Transverse colon (tissue), 4 donors: Measurements from ENCODE around the gene THEMIS2. TPM values are rescaled to one million over a fixed set of nuclear protein-coding genes. Genes with fewer than 3 reads are reported as not detected.
A peak's percentile ranks its signal among the peaks of the same experiment; 100 is the strongest.

Experiments used
- DNase-seq: peaks from one replicate; pipeline ENCODE4 v3.0.0-alpha.2; 2019
- H3K27ac ChIP-seq, 4 donors: fragments of 200-600 bp; sonication (generic); 2 replicates each; pipeline ENCODE4 v1.5.1; 2016 to 2018; ENCODE audit warnings: inconsistent platforms in 4 of 4
- H3K27me3 ChIP-seq: fragments of 200-600 bp; sonication (generic); 2 replicates; pipeline ENCODE4 v1.5.1; 2017; ENCODE audit warnings: inconsistent platforms
- H3K36me3 ChIP-seq, 4 donors: fragments of 200-600 bp; sonication (generic); 2 replicates each; pipeline ENCODE4 v1.5.1; 2017 to 2019; ENCODE audit warnings: inconsistent platforms in 4 of 4
- H3K4me1 ChIP-seq, 4 donors: fragments of 200-600 bp; sonication (generic); 2 replicates each; pipeline ENCODE4 v1.5.1; 2017 to 2020; ENCODE audit warnings: inconsistent platforms in 4 of 4
- H3K4me3 ChIP-seq, 4 donors: fragments of 200-600 bp; sonication (generic); 1 replicate in 1 of 4; 2 replicates in 3 of 4; pipeline versions ENCODE4 v1.5.1 to v1.6.1; 2017 to 2019; ENCODE audit warnings: inconsistent platforms in 4 of 4
- H3K9me3 ChIP-seq, 2 donors: fragments of 200-600 bp; sonication (generic); 2 replicates each; pipeline ENCODE4 v1.5.1; 2017 to 2019; ENCODE audit warnings: inconsistent platforms in 2 of 2
- EP300 ChIP-seq: sonication (generic); formaldehyde crosslinking; IDR thresholded peaks from one replicate; pipeline ENCODE4 v1.6.1; 2017; ENCODE audit warnings: antibody characterized with exemption, low read depth
- POLR2A ChIP-seq: fragments of 450-650 bp; IDR thresholded peaks from one replicate; pipeline ENCODE4 v1.6.1; 2016; ENCODE audit warnings: antibody characterized with exemption, mild to moderate bottlenecking, moderate library complexity
- POLR2AphosphoS5 ChIP-seq, 3 donors: sonication (generic); formaldehyde crosslinking; IDR thresholded peaks; one replicate each; pipeline ENCODE4 v1.6.1; 2016; ENCODE audit warnings: antibody characterized with exemption in 3 of 3
- WGBS, 2 donors: methylation state at CpG; one replicate each; pipeline ENCODE4 v1.1.5; 2018; ENCODE audit warnings: low coverage in 1 of 2; 5-methylcytosine and 5-hydroxymethylcytosine counted together
- in situ Hi-C, 4 donors: fragments of 200-750 bp; cut with MboI; loops; one replicate each; pipeline versions ENCODE4 v1.15.0 to v1.15.1; 2017; ENCODE audit warnings: low sequenced_read_pairs in 3 of 4, low pct_ligation_motif_present in 1 of 4, low pct_unique_long_range_greater_than_20kb in 1 of 4
- intact Hi-C: fragments of 100-400 bp; cut with DNase I; formaldehyde crosslinking; loops from one replicate; pipeline ENCODE4 v1.15.1; 2023; ENCODE audit warnings: low total_unique reads
- total RNA-seq, 4 donors: library from RNA; depleted of rRNA; stranded (reverse); fragments of >200 nt; gene quantifications; one replicate each; pipeline ENCODE4 v1.1.0, GENCODE V29; 2016
- TF ChIP-seq, protein P1 (sequence below), 5 experiments: fragments of 200-600 bp in 3 of 5; fragments of 450-650 bp in 2 of 5; sonication (generic) in 3 of 5; IDR thresholded peaks; 1 replicate in 2 of 5; 2 replicates in 3 of 5; pipeline ENCODE4 v1.5.1; 2016 to 2017; ENCODE audit warnings: antibody characterized with exemption in 5 of 5, inconsistent platforms in 3 of 5, mild to moderate bottlenecking in 2 of 5, moderate library complexity in 1 of 5

THEMIS2 gene
- total RNA-seq, 4 donors from 2014 or later: 1.00 to 27.9 (median 18.6) TPM

DNA sequence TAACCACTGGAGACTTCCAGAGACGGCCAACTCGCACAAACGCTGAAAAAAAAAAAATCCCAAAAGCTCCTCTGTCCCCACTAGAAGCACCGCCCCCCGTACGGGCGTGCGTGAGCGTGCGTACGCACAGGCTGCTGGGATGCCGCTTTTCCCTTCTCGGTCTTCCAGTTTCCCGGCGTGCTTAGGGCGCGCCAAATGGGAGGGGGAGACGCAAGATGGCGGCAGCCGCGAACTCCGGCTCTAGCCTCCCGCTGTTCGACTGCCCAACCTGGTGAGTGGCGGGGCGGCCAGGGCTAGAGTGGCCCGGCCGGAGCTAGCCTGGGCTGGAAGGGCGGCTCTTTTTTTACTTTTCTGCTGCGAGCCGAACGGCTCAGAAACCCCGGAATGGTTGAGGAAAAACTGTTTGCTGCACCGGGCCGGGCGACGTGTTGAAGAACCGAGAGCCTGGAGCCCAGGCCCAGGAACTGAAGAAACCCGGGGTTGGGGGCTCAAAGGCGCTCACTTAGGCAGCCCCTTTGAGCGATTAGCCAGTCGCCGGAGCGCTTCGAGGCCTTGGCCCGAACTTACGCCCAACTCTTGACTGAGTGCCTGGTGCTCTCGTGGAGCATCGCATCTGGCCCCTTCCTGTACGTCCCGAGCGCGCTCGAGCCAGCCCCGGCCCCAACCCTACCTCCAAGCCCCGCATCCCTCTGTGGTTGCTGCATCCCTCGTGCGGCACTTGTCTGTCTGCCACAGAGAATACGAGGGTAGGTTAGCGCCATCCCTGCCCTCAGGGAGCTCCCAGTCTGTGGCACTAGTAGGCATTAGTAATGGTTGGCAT lies 41.5 kb upstream of the THEMIS2 start, which contains the start of gene PPP1R8:
PPP1R8 (plus strand) TSS at position 162 of the 820 bp plus-strand sequence; CDS start at position 216, 54 bp downstream.
- in situ Hi-C loops: no loop called here
- H3K9me3 ChIP-seq: no peaks in the 10 kb centered on the region
- peak within 1 kb of the TSS; percentile 89 to 96 (median 92) for H3K27ac ChIP-seq
- no peaks in the 10 kb centered on the region for H3K27me3 ChIP-seq
- TF ChIP-seq POLR2A (peak; percentile 84), EP300 (no peak), POLR2AphosphoS5 (IDR thresholded peaks at IDR 0.05) (peak; percentile 92 to 96 (median 92))
- TF ChIP-seq, protein P1, sequence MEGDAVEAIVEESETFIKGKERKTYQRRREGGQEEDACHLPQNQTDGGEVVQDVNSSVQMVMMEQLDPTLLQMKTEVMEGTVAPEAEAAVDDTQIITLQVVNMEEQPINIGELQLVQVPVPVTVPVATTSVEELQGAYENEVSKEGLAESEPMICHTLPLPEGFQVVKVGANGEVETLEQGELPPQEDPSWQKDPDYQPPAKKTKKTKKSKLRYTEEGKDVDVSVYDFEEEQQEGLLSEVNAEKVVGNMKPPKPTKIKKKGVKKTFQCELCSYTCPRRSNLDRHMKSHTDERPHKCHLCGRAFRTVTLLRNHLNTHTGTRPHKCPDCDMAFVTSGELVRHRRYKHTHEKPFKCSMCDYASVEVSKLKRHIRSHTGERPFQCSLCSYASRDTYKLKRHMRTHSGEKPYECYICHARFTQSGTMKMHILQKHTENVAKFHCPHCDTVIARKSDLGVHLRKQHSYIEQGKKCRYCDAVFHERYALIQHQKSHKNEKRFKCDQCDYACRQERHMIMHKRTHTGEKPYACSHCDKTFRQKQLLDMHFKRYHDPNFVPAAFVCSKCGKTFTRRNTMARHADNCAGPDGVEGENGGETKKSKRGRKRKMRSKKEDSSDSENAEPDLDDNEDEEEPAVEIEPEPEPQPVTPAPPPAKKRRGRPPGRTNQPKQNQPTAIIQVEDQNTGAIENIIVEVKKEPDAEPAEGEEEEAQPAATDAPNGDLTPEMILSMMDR (IDR thresholded peaks at IDR 0.05): no peak
- peak; percentile 94 for DNase-seq
- peaks cover 7 to 20% (median 12%) of the 10 kb centered on the region in 4 donors for H3K4me1 ChIP-seq
- 0% methylated on average over 4 to 48 of the region's 60 CpGs for WGBS, 2 donors
- H3K36me3 ChIP-seq: peaks cover 0 to 29% (median 8%) of the 10 kb centered on the region in 4 donors
- intact Hi-C loops: no loop called here
- peak within 1 kb of the TSS; percentile 58 to 99 (median 82) for H3K4me3 ChIP-seq

DNA sequence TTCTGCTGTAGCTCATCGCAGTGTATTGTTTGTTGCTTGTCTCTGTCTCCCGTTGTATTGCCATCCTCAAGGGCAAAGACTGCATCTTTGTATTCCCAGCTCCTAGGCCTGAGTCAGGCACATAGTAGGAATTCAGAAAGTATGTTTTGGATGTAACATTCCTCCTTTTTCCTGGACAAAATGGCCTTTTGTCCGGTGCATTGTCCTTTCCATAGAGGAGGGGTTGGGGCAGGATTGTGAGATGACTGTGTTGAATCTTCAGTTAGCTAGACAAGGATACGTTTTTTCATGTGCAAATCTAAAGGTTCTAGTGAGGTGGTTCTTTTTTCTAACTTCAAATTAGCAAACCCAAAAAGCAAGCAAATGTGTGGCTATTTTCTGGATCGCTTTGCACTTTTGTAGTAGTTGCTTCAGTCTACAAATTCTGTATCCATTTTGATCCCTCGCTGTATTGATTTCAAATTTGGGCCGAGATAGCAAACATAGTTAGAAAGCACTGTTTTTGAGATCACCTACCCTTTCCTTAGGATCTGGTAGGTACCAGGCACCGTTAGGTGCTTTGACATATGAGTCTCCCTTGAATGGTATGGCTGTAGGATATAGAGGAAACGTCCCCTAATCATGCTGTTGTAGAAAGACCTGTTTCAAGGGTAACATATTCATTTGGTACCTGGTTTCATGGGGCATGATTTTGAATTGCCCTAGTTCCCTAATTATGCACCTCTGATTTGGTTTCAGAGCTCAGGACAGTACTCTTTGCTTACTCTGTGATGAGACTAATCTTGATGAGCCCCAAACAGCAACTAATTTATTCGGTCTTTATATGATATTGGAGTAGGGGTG lies 40.6 kb upstream of the THEMIS2 start:
- H3K9me3 ChIP-seq: no peaks in the 10 kb centered on the region
- in situ Hi-C loops (no loop called here), intact Hi-C loops (no loop called here)
- WGBS, 2 donors: 50 to 51% methylated on average over 10 of the region's 10 CpGs
- H3K27me3 ChIP-seq: no peaks in the 10 kb centered on the region
- no peak for DNase-seq
- H3K27ac ChIP-seq: peak overlapping the region in 2 of 4 donors; percentile 93 to 96
- H3K4me1 ChIP-seq: peaks cover 7 to 20% (median 12%) of the 10 kb centered on the region in 4 donors
- peaks cover 0 to 29% (median 8%) of the 10 kb centered on the region in 4 donors for H3K36me3 ChIP-seq
- peak overlapping the region; percentile 58 to 99 (median 82) for H3K4me3 ChIP-seq
- TF ChIP-seq, protein P1 (IDR thresholded peaks at IDR 0.05): no peak
- TF ChIP-seq EP300 (no peak), POLR2AphosphoS5 (IDR thresholded peaks at IDR 0.05) (no peak), POLR2A (no peak)

DNA sequence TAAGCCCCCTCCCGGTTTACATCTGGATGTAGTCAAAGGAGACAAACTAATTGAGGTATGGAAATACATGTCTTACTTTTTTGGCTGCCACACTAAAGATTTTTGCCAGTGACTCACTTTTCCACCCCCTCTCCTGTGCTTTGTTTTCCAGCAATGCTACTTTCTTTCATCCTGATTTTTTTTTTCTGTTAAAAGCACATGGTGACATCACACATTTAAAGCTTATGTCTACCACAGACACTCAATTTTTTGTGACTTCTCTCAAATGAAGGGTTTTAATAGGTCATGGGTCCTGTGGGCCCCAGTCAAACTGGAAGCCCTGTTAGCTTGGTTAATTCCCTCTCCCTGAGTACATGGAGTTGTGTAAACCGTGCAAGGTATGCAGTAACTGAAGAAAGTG lies 39.6 kb upstream of the THEMIS2 start:
- Histone ChIP-seq H3K4me3 (no peak overlapping the region), H3K4me1 (peaks cover 7 to 20% (median 12%) of the 10 kb centered on the region in 4 donors), H3K27me3 (no peaks in the 10 kb centered on the region), H3K36me3 (peaks cover 0 to 29% (median 8%) of the 10 kb centered on the region in 4 donors), H3K9me3 (no peaks in the 10 kb centered on the region), H3K27ac (no peak overlapping the region)
- in situ Hi-C loops: no loop called here
- WGBS, 2 donors: 78 to 81% methylated on average over 2 of the region's 2 CpGs
- intact Hi-C loops: no loop called here
- DNase-seq: no peak
- TF ChIP-seq EP300 (no peak), POLR2A (no peak), POLR2AphosphoS5 (IDR thresholded peaks at IDR 0.05) (no peak)

DNA sequence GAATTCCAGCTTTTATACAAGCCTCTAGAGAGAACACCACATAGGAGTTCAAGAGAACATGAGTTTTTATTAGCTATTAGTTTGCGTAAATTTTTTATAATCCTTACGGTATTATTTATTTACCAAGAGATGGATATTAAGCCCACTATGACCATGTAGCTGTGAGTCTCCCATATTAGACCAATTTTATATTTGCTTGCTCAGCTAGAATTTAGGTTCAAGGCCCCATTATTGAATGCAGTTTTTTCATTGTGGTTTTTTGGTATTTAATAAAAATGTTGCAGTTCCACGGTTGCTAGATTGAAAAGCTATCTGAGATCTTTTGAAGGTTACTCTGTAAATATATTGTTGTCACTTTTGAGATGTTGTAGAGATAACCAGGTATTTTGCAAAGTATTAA lies 38.9 kb upstream of the THEMIS2 start:
- H3K9me3 ChIP-seq: no peaks in the 10 kb centered on the region
- peaks cover 7 to 20% (median 12%) of the 10 kb centered on the region in 4 donors for H3K4me1 ChIP-seq
- no peak for TF ChIP-seq POLR2A
- TF ChIP-seq, protein P1 (IDR thresholded peaks at IDR 0.05): no peak
- no peak overlapping the region for H3K4me3 ChIP-seq
- no peak overlapping the region for H3K27ac ChIP-seq
- intact Hi-C loops (no loop called here), in situ Hi-C loops (no loop called here)
- WGBS, 2 donors: 91 to 95% methylated on average over 3 of the region's 3 CpGs
- no peak for DNase-seq
- peaks cover 0 to 29% (median 8%) of the 10 kb centered on the region in 4 donors for H3K36me3 ChIP-seq
- H3K27me3 ChIP-seq: no peaks in the 10 kb centered on the region
